Measurements from ENCODE around the gene SYK.
A peak's percentile ranks its signal among the peaks of the same experiment; 100 is the strongest.
"Not testable (repeated sequence)": the region's sequence is repeated elsewhere in the genome, so short reads cannot be mapped to it uniquely, and the experiment has no call there.

SYK gene

GRCh38 chr9:90874194-90874593, 72.6 kb downstream of the SYK start:
- no peak for DNase-seq

GRCh38 chr9:90878562-90878961, 76.9 kb downstream of the SYK start:
- DNase-seq, result no peak

GRCh38 chr9:90880066-90880465, 78.4 kb downstream of the SYK start:
- no peak for DNase-seq

GRCh38 chr9:90880669-90881068, 79.0 kb downstream of the SYK start:
- DNase-seq, result no peak

GRCh38 chr9:90881648-90882047, 80.0 kb downstream of the SYK start:
- DNase-seq, result no peak

GRCh38 chr9:90882991-90883600, 81.5 kb downstream of the SYK start:
- no peak for DNase-seq

GRCh38 chr9:90883661-90884060, 82.0 kb downstream of the SYK start:
- DNase-seq, result no peak

- no peak for DNase-seq
Observed at GRCh38 chr9:90884178-90884577, 82.6 kb downstream of the SYK start.

- DNase-seq, result not testable (repeated sequence)
Observed at GRCh38 chr9:90886868-90887267, 85.2 kb downstream of the SYK start.

- no peak for DNase-seq
Observed at GRCh38 chr9:90888941-90889340, 87.3 kb downstream of the SYK start.

GRCh38 chr9:90890146-90890810, 88.7 kb downstream of the SYK start:
- no peak for DNase-seq

- no peak for DNase-seq
Observed at GRCh38 chr9:90891308-90892040, 89.9 kb downstream of the SYK start.

GRCh38 chr9:90892918-90893317, 91.3 kb downstream of the SYK start:
- DNase-seq, result no peak

GRCh38 chr9:90893706-90894105, 92.1 kb downstream of the SYK start:
- DNase-seq, result no peak

- no peak for DNase-seq
Observed at GRCh38 chr9:90894986-90895687, 93.5 kb downstream of the SYK start.

GRCh38 chr9:90895786-90896185, 94.2 kb downstream of the SYK start:
- DNase-seq, result no peak

GRCh38 chr9:90896231-90896630, 94.6 kb downstream of the SYK start:
- no peak for DNase-seq

GRCh38 chr9:90898228-90898627, 96.6 kb downstream of the SYK start:
- DNase-seq, result peak in 1 of 51 donors; percentile 6

GRCh38 chr9:90899287-90899686, 97.7 kb downstream of the SYK start:
- DNase-seq, result no peak

GRCh38 chr9:90900130-90900529, 98.5 kb downstream of the SYK start:
- no peak for DNase-seq

GRCh38 chr9:90901933-90902332, 100.3 kb downstream of the SYK start:
- no peak for DNase-seq

- DNase-seq, result no peak
Observed at GRCh38 chr9:90903766-90904424, 102.3 kb downstream of the SYK start.
